HG03432 (cell line): Measurements from ENCODE around the gene DLG1.
A peak's percentile ranks its signal among the peaks of the same experiment; 100 is the strongest.

Experiments used
- ATAC-seq: cut with Tn5 transposase; IDR thresholded peaks from one replicate; pipeline ENCODE4 v1.9.1; 2021; ENCODE audit warnings: mild to moderate bottlenecking, moderate library complexity; ENCODE audit not compliant: unreplicated experiment

Gene DLG1

DNA sequence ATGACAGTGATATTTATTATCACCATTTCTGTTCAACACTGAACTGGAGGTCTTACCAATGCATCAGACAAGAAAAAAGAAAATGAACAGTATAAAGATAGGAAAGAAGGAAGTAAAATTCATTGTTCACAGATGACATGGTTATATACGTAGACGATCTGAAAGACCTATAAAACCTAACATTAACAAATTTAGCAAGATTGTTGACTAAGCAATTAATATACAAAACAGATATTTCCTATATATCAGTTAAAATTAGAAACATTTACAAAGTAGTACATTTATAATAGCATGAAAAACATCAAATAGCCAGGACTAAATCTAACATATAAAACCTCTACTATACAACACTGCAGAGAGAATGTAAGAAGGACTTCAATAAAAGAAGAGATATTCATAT, 176.0 kb downstream of the DLG1 start:
- ATAC-seq, result no peak

DNA sequence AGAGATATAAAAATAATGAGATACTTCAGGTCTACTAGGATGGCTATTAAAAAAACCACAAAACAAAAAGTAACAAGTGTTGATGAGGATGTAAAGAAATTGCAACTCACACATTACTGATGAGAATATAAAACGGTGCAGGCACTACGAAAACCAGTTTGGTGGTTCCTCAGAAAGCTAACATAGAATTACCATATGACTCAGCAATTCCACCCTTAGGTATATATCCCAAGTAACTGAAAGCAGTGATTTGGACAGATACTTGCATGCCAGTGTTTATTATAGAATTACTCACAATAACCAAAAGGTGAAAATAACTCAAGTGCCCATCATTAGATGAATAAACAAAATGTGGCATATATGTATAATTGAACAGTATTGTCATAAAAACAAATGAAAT, 181.3 kb downstream of the DLG1 start:
- ATAC-seq, result no peak

DNA sequence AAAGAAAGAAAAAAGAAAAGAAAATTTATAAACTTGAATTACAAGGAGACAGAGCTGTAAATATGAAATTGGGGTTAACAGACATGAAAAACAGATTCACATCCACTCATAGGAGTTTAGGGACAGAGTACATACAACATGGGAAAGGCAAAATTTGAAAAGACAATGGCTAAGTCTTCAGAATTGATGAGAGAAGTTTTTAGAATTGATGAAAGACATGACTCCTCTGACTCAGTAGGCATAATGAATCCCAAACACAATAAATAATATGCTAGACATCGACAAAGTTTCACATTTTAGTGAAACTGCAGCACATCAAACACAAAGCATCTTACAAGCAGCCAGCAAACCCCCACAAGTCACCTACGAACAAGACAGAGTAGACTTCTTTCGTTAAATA, 184.4 kb downstream of the DLG1 start:
- no peak for ATAC-seq

DNA sequence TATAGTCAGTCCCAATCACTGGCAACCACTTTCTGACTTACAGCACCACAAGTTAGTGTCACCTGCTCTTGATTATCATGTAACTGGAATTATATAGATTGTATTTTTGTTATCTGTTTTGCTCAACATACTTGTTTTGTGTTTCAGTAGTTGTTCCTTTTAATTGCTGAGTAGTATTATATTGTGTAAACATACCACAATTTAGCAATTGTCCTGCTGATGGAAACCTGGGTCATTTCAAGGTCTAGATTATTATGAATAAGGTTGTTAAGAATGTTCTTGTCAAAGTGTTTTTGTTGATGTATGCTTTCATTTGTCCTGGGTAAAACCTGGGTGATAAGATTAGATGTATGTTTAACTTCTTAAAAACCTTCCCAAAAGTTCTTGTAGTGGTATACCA, 186.7 kb downstream of the DLG1 start:
- ATAC-seq, result no peak

DNA sequence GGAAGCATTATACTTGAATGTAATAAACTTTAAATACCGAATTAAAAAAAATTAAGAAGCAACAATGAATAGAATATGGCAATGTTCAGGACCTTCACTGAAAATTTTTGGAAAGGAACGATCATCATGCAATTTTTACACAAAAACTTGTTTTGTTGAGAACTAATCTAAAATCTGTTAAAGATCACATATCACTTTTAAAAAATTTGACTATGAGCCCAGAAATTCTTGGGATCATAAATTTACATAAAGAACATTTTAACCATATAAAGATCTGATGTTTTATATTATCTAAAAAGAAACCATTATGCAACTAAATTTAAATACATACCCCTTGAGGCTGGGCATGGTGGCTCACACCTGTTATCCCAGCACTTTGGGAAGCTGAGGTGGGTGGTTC, 192.6 kb downstream of the DLG1 start:
- no peak for ATAC-seq

DNA sequence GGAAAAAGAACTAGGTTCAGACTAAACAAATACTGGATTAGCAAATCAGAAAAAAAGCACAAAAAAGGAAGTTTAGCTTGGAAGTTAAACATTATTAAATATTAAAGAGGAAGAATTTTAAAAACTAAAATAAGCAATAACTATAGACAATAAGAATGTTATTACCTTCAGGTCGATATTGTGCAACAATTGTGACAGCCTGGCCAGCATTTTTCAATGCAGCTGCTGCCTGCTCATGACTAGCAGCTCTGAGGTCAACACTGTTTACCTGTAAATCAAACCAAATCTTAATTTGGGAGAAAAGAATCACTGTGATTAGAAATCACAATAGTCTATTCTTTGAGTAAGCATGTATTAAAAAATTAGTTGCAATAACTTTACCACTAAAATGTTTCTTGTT, 193.7 kb downstream of the DLG1 start:
- no peak for ATAC-seq

DNA sequence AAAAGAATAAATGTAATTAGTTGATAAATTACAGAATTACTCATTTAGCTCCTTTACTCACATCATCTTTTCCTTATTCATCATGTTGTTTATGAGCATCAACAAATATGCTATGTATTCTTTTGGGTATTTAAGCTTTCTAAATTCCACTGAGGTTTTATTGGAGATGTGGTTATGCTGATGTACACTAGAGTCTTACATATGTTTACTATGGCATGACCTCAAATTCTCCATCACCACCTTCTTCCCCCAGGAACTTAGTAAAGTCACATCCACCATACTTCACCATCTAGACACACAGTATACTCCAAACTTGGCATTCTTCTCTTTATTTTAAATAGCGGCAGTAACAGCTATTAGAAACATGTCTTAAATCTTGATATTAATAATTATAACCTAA, 194.6 kb downstream of the DLG1 start:
- no peak for ATAC-seq

DNA sequence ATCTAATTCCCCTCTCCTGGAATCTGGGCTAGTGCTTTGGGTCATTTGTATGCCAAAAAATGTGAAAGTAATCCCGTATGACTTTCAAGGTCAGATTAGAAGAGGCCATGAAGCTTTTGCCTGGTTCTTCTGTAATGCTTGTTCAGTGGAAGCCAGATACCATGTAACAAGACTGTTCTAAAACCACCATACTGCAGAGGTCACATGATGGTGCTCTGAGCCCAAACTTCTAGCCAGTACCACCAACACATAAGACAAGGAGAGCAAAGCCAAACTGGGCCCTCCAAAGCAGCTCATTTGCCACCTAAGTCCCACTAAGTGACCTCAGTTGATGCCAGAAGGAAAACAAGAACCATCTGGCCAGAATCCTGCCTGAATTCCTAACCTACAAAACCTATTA, 204.5 kb downstream of the DLG1 start:
- ATAC-seq, result no peak

DNA sequence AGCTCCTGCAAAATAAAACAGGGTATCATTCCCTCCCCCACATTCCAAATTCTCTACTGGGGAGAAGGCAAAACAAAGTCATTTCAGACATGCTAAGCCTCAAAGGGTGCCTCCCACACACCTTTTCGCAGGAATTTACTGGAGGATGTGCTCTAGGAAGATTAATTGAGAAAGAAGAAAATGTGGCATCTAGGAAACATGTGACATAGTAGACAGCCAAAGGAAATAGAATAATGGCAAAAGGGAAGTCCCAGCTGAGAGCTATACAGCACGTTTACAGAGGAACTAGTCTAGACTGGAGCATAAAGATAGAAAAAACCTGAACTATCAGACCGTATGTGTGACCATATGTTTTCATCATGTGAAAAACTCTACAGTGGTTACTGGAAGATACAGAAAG, 210.0 kb downstream of the DLG1 start:
- no peak for ATAC-seq

DNA sequence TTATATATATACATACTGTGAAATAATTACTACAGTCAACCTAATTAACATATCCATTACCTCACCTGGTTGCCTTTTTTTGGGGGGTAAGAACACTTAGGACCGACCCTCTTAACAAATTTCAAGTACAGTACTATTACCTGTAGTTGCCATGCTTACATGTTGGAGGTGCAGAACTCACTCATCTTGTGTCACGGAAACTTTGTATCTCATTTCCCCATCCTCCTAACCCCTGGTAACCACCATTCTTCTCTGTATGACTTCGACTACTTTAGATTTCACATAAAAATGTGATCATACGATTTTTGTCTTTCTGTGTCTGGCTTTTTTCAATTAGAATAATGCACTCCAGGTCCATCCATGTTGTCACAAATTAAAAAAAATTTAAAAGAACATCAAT, 213.3 kb downstream of the DLG1 start:
- no peak for ATAC-seq

DNA sequence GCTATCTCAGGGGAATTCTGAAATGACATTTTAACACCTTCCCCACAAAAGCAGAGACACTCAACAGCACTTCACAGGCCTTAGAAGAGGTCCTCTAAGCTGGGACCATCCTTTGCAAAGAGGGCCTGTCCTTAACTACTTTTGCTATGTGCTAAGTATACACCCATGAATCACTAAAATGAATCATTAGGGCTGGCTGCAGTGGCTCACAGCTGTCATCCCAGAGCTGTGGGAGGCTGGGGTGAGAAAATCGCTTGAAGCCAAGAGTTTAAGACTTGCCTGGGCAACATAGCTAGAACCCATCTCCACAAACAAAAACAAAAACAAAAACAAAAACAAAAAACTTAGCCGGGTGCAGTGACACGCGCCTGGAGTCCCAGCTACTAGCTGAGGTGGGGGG, 214.9 kb downstream of the DLG1 start:
- no peak for ATAC-seq

DNA sequence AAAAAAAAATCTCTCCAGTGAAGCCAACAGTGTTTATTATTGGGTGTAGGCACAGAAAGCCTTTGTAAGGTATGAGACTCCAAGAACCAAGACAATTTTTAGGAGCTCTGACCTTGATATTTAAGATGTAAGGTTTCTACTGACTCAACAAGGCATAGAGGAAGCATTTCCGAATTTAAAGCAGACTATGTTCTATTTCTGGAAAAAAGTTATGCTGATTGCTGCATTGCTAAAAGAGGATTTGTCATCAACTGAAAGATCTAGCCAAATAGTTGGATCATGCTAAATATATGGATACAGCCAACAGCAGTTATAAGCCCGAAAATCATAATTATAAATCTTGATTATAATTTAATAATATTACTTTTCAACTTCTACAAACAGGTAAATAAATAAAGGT, 215.5 kb downstream of the DLG1 start:
- no peak for ATAC-seq

DNA sequence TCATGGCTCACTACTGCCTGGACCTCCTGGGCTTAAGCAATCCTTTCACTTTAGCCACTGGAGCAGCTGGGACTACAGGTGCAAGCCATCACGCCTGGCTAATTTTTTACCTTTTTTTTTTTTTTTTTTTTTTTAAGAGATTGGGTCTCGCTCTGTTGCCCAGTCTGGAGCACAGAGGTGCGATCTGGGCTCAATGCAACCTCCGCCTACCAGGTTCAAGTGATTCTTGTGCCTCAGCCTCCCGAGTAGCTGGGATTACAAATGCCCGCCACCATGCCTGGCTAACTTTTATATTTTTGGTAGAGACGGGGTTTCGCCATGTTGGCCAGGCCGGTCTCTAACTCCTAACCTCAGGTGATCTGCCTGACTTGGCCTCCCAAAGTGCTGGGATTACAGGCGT, 218.1 kb downstream of the DLG1 start:
- no peak for ATAC-seq

DNA sequence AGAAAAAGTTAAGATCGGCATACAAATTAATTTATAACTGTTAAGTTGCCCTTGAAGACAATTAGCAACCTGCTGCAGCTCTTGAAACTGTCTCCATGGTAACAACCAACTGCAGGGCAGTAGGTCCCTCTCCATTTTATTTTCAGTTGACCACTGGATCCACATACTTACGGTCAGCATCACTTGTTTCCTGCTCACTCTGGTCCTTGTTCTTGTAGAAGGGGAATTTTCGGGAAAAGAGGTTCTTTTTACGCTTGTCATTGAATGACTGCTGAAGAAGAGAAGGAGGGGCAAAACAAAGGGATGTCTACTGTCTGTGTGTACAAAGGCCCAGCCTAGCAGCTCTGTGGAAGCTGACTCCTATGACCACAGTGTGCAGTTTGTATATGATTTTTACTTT, 222.0 kb downstream of the DLG1 start:
- ATAC-seq, result no peak

DNA sequence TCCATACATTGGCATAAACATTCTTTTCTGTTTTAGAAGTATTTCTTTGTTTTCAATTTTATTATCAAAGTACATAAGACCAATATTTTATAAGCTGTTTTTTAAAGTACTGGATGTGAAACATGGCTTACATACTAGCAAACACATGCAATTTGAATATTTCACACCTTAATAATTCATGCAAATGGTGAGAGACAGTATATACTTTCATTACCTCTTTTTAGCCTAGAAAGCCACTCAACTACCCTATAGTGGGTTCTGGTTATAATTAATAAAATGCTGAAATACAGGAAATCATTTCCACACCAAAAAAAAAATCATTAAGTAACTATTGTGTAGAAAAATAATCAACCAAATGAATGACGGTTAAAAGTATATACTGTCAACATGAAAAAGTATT, 230.3 kb downstream of the DLG1 start:
- ATAC-seq, result no peak

DNA sequence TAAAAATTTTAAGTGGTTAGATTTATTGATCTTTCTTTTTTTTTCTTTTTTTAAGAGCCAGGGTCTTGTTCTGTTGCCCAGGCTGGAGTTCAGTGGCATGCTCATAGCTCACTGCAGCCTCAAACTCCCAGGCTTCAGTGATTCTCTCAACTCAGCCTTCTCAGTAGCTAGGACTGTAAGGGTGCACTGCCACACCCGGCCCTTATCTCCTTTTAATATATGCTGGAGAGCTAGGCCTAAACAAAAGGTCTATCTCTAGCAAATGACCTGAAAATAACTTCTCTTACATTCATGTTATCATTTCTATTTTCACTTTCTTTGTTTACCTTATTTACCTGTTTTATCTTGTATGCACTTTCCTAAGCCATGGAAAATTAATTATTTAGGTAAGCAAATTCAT, 233.6 kb downstream of the DLG1 start:
- ATAC-seq, result no peak

DNA sequence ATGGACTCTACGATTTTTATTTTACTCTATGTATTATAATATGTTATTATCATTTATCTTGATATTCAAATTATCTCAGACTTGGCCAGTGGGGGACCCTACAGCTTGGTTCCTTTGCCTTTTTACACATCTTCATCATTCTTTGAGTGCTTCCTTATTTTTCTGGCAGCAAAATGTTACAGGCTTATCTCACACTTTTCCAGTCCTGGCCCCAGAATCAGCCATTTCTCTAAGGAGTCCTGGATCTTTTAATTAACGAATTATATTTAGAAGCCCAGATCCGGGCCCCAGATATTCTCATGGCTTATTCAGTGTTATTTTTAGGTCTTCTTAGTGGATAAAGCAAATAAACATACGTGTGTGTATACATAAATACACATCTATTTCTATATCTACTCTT, 236.0 kb downstream of the DLG1 start:
- ATAC-seq, result no peak

DNA sequence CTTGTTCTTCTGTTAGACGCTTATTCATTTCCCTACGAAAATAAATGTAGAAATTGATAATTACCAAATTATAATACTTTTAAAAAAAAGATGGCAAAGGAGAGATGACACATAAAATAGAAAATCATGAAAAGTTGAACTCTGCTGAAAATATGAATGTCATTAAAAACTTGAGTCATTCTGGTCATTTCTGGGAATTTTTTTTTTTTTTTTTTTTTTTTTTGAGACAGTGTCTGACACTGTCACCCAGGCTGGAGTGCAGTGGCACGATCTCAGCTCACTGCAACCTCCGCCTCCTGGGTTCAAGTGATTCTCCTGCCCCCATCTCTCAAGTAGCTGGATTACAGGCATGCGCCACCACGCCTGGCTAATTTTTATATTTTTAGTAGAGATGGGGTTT, 246.8 kb downstream of the DLG1 start:
- peak; percentile 29 for ATAC-seq

DNA sequence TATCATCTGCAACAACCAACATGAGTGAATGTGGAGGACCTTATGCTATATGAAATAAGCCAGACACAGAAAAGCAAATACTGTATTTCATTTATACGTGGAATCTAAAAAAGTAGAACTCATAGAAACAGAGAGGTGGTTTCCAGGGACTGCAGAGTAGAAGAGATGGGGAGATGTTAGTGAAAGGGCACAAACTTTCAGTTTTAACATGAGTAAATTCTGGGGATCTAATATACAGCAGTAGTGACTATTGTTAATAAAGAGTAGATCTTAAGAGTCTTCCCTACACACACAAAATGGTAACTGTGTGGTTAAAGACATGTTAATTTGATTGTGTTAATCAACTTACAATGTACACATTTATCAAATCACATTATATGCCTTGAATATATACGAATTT, 247.9 kb downstream of the DLG1 start:
- ATAC-seq, result peak; percentile 67

DNA sequence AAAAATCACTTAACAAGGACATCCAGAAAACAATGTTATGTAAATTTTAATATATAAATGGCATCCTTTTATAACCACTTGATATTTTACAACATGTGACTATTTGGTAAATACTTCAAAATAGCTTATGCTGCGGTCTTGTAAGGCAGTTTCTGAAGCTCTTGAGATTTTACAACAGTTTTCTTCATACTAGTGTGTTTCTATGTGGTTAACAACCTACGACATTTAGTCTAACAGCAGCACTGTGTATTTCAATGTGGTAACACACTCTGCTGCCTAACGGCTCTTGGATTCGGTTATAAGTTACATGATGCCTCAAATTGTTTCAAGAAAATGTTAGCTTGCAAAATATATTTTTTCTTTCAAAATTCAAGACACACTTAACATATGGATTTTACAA, 255.9 kb downstream of the DLG1 start:
- ATAC-seq, result no peak

DNA sequence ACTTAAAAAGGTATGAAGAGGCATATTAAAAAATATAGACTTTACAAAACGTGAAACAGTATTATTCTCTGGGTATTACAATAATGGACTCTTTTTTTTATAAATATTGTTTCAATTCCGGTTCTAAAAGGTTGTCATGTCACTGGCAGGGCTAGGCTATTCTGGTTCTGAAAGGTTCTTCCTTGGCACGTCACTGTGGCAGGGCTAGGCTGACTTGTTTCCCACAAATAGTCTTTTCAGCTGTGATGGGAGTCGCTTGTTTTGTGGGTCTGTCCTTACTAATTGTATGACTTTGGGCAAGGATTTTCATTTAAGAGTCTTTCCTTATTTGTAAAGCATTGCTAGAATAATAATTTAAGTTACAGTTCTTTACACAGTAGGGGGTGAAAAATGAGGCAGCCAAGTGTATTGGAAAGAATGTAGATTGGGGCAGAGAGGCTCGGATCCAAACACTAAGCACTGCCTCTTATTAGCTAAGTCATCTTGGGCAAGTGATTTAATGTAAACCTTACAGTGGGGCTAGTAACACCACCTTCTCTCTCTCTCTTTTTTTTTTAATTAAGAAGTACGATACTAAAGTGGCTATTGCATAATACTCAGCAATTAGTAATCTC, 256.4 kb downstream of the DLG1 start:
- ATAC-seq, result no peak

DNA sequence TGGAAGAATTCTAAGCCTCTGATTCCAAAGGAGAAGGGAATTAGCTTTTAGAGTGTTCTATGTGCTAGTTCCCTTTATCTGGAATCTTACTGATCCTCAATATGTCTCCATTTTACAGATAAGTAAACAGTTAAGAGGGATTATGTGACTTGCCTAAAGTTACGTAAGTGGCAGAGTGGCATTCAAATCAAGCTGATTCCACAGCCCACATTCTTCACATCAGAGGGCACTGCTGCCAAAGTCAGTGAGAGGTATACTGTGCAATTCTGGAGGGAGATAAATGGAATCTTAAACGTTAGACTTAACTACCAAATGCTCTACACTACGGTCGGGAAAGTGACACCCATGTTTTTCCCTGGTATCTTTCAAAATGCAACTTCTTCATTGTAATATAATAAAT, 257.8 kb downstream of the DLG1 start:
- ATAC-seq, result no peak

DNA sequence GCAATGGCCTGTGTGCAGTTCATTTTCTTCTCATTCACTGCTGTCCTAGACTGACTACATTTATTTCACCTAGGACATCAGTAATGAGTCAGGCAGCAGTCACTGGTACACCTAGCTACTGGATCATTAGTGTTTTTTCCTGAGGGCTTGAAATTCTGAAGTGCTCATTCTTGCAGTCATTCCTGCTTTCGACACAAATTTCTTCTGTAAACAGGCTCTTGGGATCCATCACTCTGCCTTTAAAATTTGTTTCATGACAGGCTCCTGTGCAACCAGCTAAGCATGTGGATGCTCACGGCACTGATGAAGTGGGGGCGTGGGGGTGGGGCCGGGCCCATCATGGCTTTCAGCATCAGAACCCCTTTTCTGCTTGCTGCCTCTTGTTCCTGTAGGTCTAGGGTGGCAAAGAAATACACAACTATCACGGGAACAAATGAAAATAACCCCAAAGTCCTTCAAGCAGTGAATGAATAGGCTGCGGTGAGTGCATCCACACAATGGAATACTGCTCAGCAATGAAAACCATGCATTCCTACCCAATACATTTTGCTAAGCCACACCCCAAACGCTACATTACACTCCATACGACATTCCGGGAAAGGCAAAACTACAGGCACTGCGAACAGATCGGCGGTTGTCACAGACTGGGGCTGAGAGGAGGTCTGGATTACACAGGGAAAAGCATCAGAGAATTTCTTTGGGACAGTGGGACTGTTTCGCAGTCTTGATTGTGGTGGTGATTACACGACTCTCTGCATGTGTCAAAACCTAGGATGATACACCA, 259.5 kb downstream of the DLG1 start:
- ATAC-seq, result no peak
